Medulla oblongata (tissue), 1 donor: ENCODE measurements around the gene PRKCH.
A peak's percentile ranks its signal among the peaks of the same experiment; 100 is the strongest.

Experiments used
- DNase-seq: peaks from one replicate; pipeline ENCODE4 v3.0.0-alpha.2; 2015; ENCODE audit errors: extremely low spot score

Gene PRKCH

GRCh38 chr14:61421212-61421923 lies 100.0 kb downstream of the PRKCH start:
- DNase-seq: no peak

- DNase-seq: no peak
Observed at GRCh38 chr14:61426048-61426447, 104.7 kb downstream of the PRKCH start.

- no peak for DNase-seq
Observed at GRCh38 chr14:61428261-61428660, 106.9 kb downstream of the PRKCH start.

- no peak for DNase-seq
Observed at GRCh38 chr14:61429316-61429715, 107.9 kb downstream of the PRKCH start.

- DNase-seq: no peak
Observed at GRCh38 chr14:61430066-61430757, 108.8 kb downstream of the PRKCH start.

GRCh38 chr14:61433169-61433568 lies 111.8 kb downstream of the PRKCH start:
- no peak for DNase-seq

- no peak for DNase-seq
Observed at GRCh38 chr14:61433828-61434227, 112.4 kb downstream of the PRKCH start.

GRCh38 chr14:61434311-61434710 lies 112.9 kb downstream of the PRKCH start:
- DNase-seq: no peak

- DNase-seq: no peak
Observed at GRCh38 chr14:61435563-61436337, 114.4 kb downstream of the PRKCH start.

GRCh38 chr14:61437381-61437780 lies 116.0 kb downstream of the PRKCH start:
- no peak for DNase-seq

GRCh38 chr14:61438036-61438435 lies 116.7 kb downstream of the PRKCH start:
- DNase-seq: no peak

GRCh38 chr14:61438497-61438859 lies 117.1 kb downstream of the PRKCH start:
- peak; percentile 18 for DNase-seq

- DNase-seq: peak; percentile 64
Observed at GRCh38 chr14:61438860-61439765, 117.7 kb downstream of the PRKCH start.

GRCh38 chr14:61439779-61440418 lies 118.5 kb downstream of the PRKCH start:
- DNase-seq: no peak

GRCh38 chr14:61443481-61443880 lies 122.1 kb downstream of the PRKCH start:
- DNase-seq: no peak

GRCh38 chr14:61444215-61444768 lies 122.9 kb downstream of the PRKCH start:
- peak; percentile 12 for DNase-seq

- DNase-seq: no peak
Observed at GRCh38 chr14:61451491-61451890, 130.1 kb downstream of the PRKCH start.

GRCh38 chr14:61451891-61452400 lies 130.6 kb downstream of the PRKCH start:
- no peak for DNase-seq

- no peak for DNase-seq
Observed at GRCh38 chr14:61452452-61452851, 131.1 kb downstream of the PRKCH start.

GRCh38 chr14:61453103-61453767 lies 131.9 kb downstream of the PRKCH start:
- DNase-seq: no peak
